Heart right ventricle (tissue), 16 donors: ENCODE results near the gene MEOX2. TPM values are rescaled to one million over a fixed set of nuclear protein-coding genes. Genes with fewer than 3 reads are reported as not detected.
A peak's percentile ranks its signal among the peaks of the same experiment; 100 is the strongest.

ENCODE experiments used
- ATAC-seq, 8 donors: fragments of 200-7000 bp; cut with Tn5 transposase; one replicate each; pipeline ENCODE4 v1.9.1; 2020; ENCODE audit warnings: mild to moderate bottlenecking in 8 of 8, moderate library complexity in 8 of 8, moderate number of reproducible peaks in 1 of 8
- DNase-seq, 2 donors: peaks; one replicate each; pipeline ENCODE4 v3.0.0-alpha.2; 2020
- H3K27ac ChIP-seq, 10 donors: fragments of 200-600 bp; sonication (generic) in 2 of 10; one replicate each; pipeline versions ENCODE4 v1.5.0 to v1.8.0; 2020 to 2022; ENCODE audit warnings: mild to moderate bottlenecking in 3 of 10
- H3K27me3 ChIP-seq, 7 donors: fragments of 200-600 bp; one replicate each; pipeline ENCODE4 v1.8.0; 2021 to 2022; ENCODE audit warnings: mild to moderate bottlenecking in 2 of 7
- H3K36me3 ChIP-seq, 9 donors: fragments of 200-600 bp; sonication (generic) in 1 of 9; one replicate each; pipeline versions ENCODE4 v1.5.0 to v1.8.0; 2020 to 2022; ENCODE audit warnings: mild to moderate bottlenecking in 2 of 9
- H3K4me1 ChIP-seq, 9 donors: fragments of 200-600 bp; sonication (generic) in 1 of 9; one replicate each; pipeline versions ENCODE4 v1.5.0 to v1.8.0; 2020 to 2022; ENCODE audit warnings: mild to moderate bottlenecking in 4 of 9
- H3K4me3 ChIP-seq, 10 donors: fragments of 200-600 bp; sonication (generic) in 2 of 10; one replicate each; pipeline versions ENCODE4 v1.5.0 to v1.8.0; 2020 to 2022; ENCODE audit warnings: mild to moderate bottlenecking in 7 of 10, moderate library complexity in 2 of 10
- H3K9me3 ChIP-seq, 11 donors: fragments of 200-600 bp in 10 of 11; sonication (generic) in 2 of 11; one replicate each; pipeline versions ENCODE4 v1.5.0 to v1.8.0; 2013 to 2022; ENCODE audit warnings: mild to moderate bottlenecking in 2 of 11, control low read depth in 1 of 11, moderate library complexity in 1 of 11
- WGBS, 2 donors: extraction: QIAGEN DNeasy Blood & Tissue Kit; methylation state at CpG; one replicate each; pipeline ENCODE4 v1.1.7; 2013; ENCODE audit warnings: inconsistent platforms in 1 of 2; 5-methylcytosine and 5-hydroxymethylcytosine counted together
- intact Hi-C, 10 donors: fragments of 100-400 bp; cut with DNase I; formaldehyde crosslinking; loops; one replicate each; pipeline versions ENCODE4 v1.11.1 to v1.14.2; 2022
- polyA plus RNA-seq, 2 donors: library from polyadenylated mRNA; stranded (reverse); fragments of 200-250 nt; gene quantifications; one replicate each; pipeline ENCODE4 v1.2.3, GENCODE V29; 2013
- total RNA-seq, 10 donors: library from RNA; stranded (reverse); fragmentation: NEBNext Ultra II Directional in 3 of 10; extraction: Animal tissue kit (Norgen Biotek cat#: 25700) in 3 of 10; gene quantifications; one replicate each; pipeline versions ENCODE4 v1.2.1 to v1.2.4, GENCODE V29; 2021 to 2023
- TF ChIP-seq, protein P1 (sequence below), 9 donors: fragments of 200-600 bp; sonication (generic) in 2 of 9; IDR thresholded peaks; one replicate each; pipeline versions ENCODE4 v1.5.0 to v1.8.0; 2021 to 2022; ENCODE audit warnings: antibody characterized with exemption in 9 of 9, mild to moderate bottlenecking in 5 of 9, moderate library complexity in 1 of 9
- donor health status: Arrhythmogenic right ventricular cardiomyopathy.
- donor health status: ischemic (EF 13 %, LVEDD 7.1; RV severe dilation, severe dysfunction).
- donor health status: healthy with polysubstance abuse.
- donor health status: DM: no; HTN: yes; CAD: no.
- donor health status: DM: no; HTN: no; CAD: no.
- donor health status: ischemic (EF 25% LVEDD 6.9; RV normal size, moderate dysfunction).
- donor health status: ischemic (EF 25% LVEDD 5.7; RV mildly dilated, moderate dysfunction).
- donor health status: healthy.
- donor health status: DM: yes; HTN: yes; CAD: no.
- donor health status: Ischemic cardiomyopathy.
- donor health status: ischemic (EF 35%, LVEDD 5.7; RV mildly dilated, moderate dysfunction).
- donor health status: nonischemic (EF 11% LVEDD 7.7; RV severe dilation, severe dysfunction).
- donor health status: DM: yes; HTN: yes; CAD: no.
- donor health status: PGD.
- donor health status: ischemic (EF 29% LVEDD 5.4; RV normal size, mild dysfunction).
- donor health status: nonischemic (EF 23%, LVEDD 6.1; RV moderate dilation, normal function).

MEOX2 gene
- total and polyA plus RNA-seq, 12 donors = 5.2 to 14.1 (median 7.9) TPM

- no peaks in the 10 kb centered on the region for H3K36me3 ChIP-seq
- TF ChIP-seq, protein P1, sequence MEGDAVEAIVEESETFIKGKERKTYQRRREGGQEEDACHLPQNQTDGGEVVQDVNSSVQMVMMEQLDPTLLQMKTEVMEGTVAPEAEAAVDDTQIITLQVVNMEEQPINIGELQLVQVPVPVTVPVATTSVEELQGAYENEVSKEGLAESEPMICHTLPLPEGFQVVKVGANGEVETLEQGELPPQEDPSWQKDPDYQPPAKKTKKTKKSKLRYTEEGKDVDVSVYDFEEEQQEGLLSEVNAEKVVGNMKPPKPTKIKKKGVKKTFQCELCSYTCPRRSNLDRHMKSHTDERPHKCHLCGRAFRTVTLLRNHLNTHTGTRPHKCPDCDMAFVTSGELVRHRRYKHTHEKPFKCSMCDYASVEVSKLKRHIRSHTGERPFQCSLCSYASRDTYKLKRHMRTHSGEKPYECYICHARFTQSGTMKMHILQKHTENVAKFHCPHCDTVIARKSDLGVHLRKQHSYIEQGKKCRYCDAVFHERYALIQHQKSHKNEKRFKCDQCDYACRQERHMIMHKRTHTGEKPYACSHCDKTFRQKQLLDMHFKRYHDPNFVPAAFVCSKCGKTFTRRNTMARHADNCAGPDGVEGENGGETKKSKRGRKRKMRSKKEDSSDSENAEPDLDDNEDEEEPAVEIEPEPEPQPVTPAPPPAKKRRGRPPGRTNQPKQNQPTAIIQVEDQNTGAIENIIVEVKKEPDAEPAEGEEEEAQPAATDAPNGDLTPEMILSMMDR (IDR thresholded peaks at IDR 0.05) = no peak
- H3K27me3 ChIP-seq = peaks cover 0 to 42% (median 5%) of the 10 kb centered on the region in 7 donors
- DNase-seq = no peak
- H3K27ac ChIP-seq = peak overlapping the region in 8 of 10 donors; percentile 21 to 95 (median 91)
- H3K4me3 ChIP-seq = peak overlapping the region in 9 of 10 donors; percentile 62 to 79 (median 71)
- no peak for ATAC-seq
- H3K9me3 ChIP-seq = no peaks in the 10 kb centered on the region
- intact Hi-C loops = loop anchor here in 5 of 10 donors (5.0 to 10.0 kb wide), 5 partner anchors 125 to 1062 kb away; no protein-coding TSS in a partner anchor
- H3K4me1 ChIP-seq = peaks cover 0 to 35% (median 3%) of the 10 kb centered on the region in 9 donors
- WGBS, 2 donors = 49 to 60% methylated on average over 5 of the region's 5 CpGs
These were observed 3.7 kb downstream of the MEOX2 start for GRCh38 chr7:15682751-15683245.

DNA sequence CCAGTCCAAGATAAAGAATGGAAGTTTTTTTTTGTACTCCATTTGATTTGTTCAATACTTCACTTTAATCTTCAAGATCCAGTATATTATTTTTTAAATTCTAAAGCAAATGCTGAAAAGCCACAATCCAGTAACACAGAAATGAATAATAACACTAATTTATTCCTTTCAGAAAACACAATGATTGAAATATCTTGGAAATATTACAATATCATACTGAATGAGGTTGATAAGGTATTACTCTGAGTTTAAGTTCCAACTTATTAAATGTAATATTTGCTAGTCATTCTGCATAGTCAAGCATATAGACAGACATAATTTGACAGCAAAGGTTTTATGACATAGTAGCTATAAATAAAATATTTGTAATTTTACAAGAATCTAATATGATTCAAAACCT is 4.4 kb downstream of the MEOX2 start:
- no peak for ATAC-seq
- TF ChIP-seq, protein P1 (IDR thresholded peaks at IDR 0.05) = no peak

DNA sequence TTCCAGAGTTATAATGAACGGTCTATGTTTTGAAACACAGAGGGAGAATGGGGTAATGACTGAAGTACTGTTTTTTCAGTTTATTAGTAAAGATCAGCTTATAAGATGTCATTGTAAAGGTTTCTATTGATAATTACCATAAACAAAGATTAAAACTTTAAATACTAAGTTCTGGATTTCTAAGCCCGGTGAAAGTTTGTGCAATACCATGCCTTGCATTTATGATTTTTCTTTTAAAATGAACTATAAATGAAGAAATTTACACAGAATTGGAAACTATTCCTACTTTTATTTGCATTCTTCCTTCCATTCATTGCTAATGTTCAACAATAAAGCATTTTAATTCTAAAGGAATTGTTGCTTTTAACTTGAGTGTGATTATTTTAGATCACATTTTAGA is 4.9 kb downstream of the MEOX2 start:
- Histone ChIP-seq H3K9me3 (peaks cover 0 to 4% (median 0%) of the 10 kb centered on the region in 11 donors), H3K4me1 (peaks cover 0 to 38% (median 3%) of the 10 kb centered on the region in 9 donors), H3K4me3 (peak overlapping the region in 9 of 10 donors; percentile 2 to 79 (median 71)), H3K27ac (peak overlapping the region in 7 of 10 donors; percentile 0 to 95 (median 86)), H3K27me3 (peaks cover 0 to 30% (median 5%) of the 10 kb centered on the region in 7 donors), H3K36me3 (peaks cover 0 to 7% (median 0%) of the 10 kb centered on the region in 9 donors)
- TF ChIP-seq, protein P1 (IDR thresholded peaks at IDR 0.05) = no peak
- WGBS, 2 donors = 58 to 67% methylated on average over 2 of the region's 2 CpGs
- ATAC-seq = no peak
- intact Hi-C loops = loop anchor here in 5 of 10 donors (5.0 to 10.0 kb wide), 5 partner anchors 124 to 1063 kb away; no protein-coding TSS in a partner anchor
- no peak for DNase-seq

More for the DNA sequence above, 4.4 kb downstream of the MEOX2 start:
- intact Hi-C loops = loop anchor here in 5 of 10 donors (5.0 to 10.0 kb wide), 5 partner anchors 125 to 1063 kb away; no protein-coding TSS in a partner anchor
- Histone ChIP-seq H3K4me3 (peak overlapping the region in 9 of 10 donors; percentile 62 to 79 (median 71)), H3K36me3 (peaks cover 0 to 3% (median 0%) of the 10 kb centered on the region in 9 donors), H3K27ac (peak overlapping the region in 8 of 10 donors; percentile 6 to 95 (median 88)), H3K9me3 (no peaks in the 10 kb centered on the region), H3K27me3 (peaks cover 0 to 35% (median 5%) of the 10 kb centered on the region in 7 donors), H3K4me1 (peaks cover 0 to 33% (median 3%) of the 10 kb centered on the region in 9 donors)
- no peak for DNase-seq

DNA sequence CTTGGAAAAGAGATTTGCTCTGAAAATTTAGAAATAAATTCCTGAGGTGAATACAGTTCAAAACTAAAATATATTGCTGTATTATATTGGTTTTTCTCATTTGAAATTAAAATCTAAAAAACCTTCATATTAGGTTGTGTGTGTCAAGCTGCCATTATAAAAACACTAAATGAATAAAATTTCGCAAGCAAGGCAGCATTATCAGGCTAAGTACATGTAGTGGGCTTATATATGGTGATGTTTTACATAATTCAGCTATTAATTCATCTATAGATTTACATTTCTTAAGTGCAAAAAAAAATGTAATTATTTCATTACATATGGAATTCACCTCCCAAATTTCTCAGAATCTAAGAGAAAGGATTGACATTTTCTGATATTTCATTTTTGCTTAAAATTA is 5.3 kb downstream of the MEOX2 start:
- intact Hi-C loops = loop anchor here in 5 of 10 donors (5.0 to 10.0 kb wide), 5 partner anchors 124 to 1064 kb away; no protein-coding TSS in a partner anchor

More for the DNA sequence above, 5.3 kb downstream of the MEOX2 start:
- WGBS, 2 donors = 65 to 71% methylated on average over 1 of the region's 1 CpG
- DNase-seq = no peak
- peaks cover 0 to 26% (median 5%) of the 10 kb centered on the region in 7 donors for H3K27me3 ChIP-seq
- H3K4me3 ChIP-seq = peak overlapping the region in 8 of 10 donors; percentile 1 to 76 (median 66)
- peak overlapping the region in 4 of 10 donors; percentile 86 to 95 (median 91) for H3K27ac ChIP-seq
- TF ChIP-seq, protein P1 (IDR thresholded peaks at IDR 0.05) = no peak
- peaks cover 0 to 43% (median 3%) of the 10 kb centered on the region in 9 donors for H3K4me1 ChIP-seq
- peaks cover 0 to 12% (median 0%) of the 10 kb centered on the region in 9 donors for H3K36me3 ChIP-seq
- no peak for ATAC-seq
- H3K9me3 ChIP-seq = peaks cover 0 to 5% (median 0%) of the 10 kb centered on the region in 11 donors
